DMS114 treated with DMSO at 0.1 percent for 48 hours (cell line): ENCODE measurements around the gene SCN9A.
"Not testable (repeated sequence)": the region's sequence is repeated elsewhere in the genome, so short reads cannot be mapped to it uniquely, and the experiment has no call there.

Experiments used
- DNase-seq: peaks from one replicate; lab custom pipeline; 2025; ENCODE audit not compliant: unreplicated experiment; lab: John Stamatoyannopoulos, UW

Gene SCN9A

DNA sequence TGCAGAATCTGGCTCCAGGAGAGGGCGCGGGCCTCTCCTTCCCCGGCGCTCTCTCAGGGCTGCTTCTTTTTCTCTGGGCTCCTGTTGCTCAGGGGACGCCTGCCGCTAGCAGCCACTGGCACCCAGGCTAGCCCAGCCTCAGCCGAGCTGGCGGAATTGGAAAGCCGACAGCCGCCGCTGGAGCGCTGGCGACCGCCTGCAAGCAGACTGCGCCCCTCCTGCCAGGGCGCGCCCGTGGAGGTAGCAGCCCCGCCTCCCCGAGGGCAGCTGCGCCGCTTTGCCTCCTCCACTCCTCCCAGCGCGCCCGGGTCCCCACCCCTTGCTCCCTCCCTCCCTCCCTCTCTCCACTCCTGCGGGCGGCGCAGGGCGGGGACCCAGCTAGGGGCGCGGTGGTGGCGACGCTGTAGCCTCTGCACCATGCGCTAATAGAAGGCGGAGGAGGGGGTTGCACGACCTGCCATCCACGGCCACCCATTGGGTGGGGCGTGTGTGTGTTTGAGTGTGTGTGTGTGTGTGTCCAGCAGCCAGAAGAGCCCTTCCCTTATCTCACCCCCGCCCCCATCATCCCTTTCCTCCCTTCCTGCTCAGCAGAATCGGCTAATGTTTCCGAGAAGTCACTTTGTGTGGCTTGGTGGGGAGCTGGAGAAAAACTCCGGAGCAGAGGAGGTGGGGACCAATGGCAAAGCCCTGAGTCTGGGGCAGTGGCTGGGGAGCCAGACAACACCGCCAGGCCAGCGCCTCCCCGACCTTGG lies at the start of gene SCN9A:
Gene SCN9A (minus strand): TSS at position 209 of the 752 bp plus-strand sequence. CDS start 64,188 bp downstream, outside the sequence.
- no peak for DNase-seq

DNA sequence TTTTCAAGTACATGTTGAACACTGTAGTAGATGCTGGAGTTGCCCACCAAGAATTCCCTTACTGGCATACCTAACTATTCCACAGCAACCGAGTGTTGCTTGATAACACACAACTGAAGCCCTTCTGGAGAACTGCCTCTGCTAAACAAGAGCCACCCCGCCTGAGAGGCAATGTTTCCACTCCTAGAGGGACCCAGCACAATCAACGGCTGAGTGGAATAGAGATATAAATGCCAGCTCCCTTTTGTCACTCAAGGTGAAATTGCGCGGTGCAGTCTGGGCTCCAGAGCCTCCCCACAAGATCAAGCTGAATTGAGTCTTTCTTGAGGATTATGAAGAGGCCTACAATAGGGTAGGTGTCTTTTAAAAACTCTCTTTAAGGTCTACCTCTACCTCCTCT lies 49.1 kb upstream of the SCN9A start:
- no peak for DNase-seq

DNA sequence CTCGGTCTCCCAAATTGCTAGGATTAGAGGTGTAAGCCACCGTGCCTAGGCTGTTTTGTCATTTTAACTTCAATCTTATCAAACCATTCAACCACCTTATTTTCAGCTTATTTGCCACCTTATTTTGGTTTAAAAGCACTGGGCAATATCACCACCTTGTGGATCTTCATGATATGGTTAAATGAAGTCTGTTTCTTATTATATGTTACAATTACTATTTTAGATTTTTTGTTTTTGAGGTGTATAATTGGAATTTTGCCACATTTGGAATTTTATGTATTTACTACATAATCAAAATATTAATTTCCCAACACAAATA lies 43.8 kb upstream of the SCN9A start:
- peak; percentile 8 for DNase-seq

DNA sequence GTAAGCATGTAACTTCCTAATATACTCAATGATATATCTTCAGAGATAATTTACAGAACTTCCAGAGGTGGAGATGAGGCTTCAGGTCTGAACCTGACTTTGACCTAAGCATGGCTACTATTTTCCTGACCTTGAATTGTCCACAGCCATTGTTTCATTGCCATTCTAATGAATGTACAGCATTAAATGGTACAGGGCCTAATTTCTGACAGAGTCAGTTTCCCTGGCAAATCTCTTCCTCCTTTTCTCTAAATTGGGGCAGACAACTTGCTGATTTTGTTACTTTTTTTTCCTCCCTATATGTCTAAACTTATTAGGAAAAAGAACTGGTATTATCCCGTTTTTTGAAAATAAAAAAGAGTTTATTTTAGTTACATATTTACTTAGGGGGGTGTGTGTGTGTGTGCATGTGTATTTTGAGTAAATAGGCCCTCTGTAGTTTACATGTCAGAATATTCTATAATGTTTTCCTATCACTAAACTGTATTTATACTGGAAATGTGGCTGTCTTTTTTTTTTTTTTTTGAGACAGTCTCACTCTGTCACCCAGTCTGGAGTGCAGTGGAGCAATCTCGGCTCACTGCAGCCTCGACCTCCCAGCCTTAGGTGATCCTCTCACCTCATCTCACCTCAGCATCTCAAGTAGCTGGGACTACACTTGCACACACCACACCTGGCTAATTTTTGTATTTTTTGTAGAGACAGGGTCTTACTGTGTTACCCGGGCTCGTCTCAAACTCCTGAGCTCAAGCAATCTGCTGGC lies 43.3 kb upstream of the SCN9A start:
- no peak for DNase-seq

DNA sequence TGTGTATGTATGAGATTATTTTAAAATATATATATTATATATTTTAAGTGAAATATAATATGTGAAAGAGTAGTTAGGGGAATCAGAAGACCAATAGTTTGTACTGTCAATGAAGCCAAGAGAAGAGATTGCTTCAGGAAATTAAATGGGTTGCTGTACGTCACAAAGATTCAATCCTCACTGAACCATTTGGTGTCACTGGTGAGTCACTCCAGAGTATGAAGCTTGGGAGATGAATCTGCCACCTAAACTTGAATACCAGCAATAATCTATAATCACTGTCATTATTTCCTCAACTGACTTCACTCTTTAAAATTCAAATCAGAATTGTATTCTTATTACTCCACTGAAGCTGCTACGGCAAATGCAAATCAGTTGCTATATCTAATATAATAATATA lies 41.9 kb upstream of the SCN9A start:
- peak; percentile 7 for DNase-seq

DNA sequence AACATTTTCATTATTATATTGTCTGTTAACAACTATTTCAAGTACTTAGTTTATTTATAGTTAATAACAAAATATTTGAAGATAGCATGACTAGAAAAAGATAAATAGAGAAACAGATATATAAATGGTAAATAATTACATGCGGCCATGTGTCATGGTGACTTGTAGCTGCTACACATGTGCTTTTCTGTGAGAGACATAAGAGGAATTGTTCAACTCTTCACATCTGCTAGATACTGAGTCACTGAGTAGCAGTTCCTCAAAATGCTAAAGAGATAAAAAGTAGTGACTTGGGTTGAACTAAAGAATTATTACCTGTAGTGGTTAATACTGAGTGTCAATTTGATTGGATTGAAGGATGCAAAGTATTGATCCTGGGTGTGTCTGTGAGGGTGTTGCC lies 37.5 kb upstream of the SCN9A start:
- no peak for DNase-seq

DNA sequence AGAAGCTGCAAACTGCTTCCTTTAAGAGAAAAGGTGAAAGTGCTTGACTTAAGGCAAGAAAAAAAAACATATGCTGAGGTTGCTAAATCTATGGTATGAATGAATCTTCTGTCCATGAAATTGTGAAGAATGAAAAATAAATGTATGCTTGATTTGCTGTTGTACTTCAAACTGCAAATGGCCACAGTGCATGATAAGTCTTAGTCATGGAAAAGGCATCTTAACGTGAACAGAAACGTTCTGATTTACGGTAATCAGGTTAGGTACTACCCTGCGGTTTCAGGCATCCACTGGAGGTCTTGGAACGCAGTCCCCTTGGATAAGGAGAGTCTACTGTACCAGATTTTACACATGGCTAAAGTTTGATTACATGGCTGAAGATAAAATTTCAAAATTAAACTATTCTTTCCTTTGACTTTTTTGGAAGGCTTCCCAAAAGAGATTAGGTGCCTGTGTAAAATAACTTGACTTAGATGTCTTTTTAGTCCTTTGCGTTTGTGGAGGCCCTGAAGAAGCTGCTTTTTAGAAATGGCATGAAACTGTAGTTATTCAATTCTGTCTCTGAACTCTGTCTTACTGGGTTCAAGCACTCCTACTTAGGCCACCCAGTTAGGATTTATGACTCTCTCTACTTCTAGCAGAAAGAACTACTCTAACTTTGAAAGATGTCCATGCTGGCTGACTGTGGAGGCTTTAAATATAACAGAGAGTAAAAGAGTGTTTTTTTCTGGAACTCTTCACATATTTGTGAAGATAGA lies 35.9 kb upstream of the SCN9A start:
- no peak for DNase-seq

DNA sequence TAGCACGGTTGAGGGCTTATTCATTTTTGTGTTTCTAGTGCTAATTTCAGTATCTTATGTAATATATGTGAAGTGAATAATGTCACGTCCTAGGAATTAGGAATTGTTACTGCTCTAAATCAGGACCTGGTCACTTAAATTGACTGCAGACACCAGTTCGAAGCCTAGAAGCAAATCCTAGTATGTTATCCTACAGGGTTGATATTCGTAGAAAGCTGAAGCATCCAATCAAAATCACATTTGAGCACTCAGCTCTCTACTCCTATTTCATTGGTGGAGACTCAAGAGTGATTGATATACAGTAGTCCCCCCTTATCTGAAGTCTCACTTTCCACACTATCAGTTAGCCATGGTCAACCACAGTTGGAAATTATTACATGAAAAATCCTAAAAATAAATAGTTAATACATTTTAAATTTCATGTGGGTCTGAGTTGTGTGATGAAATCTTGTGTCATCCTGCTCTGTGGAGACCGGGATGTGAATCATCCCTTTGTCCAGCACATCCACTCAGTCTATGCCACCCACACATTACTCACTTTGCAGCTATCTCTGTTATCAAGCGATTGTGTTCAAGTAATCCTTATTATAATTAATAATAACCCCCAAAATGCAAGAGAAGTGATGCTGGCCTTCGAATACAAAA lies 35.2 kb upstream of the SCN9A start:
- DNase-seq, result no peak

DNA sequence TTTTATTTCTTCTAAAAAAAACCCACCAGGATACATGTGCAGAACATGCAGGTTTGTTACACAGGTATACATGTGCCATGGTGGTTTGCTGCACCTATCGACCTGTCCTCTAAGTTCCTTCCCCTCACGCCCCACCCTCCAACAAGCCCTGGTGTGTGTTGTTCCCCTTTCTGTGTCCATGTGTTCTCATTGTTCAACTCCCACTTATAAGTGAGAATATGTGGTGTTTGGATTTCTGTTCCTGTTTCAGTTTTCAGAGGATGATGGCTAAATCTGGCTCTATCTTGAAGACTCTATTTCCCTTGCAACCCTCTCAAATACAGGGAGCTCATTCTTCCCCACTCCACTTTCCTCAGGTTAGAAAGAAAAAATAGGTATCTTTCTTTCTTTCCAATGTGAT lies 32.0 kb upstream of the SCN9A start:
- DNase-seq, result not testable (repeated sequence)

DNA sequence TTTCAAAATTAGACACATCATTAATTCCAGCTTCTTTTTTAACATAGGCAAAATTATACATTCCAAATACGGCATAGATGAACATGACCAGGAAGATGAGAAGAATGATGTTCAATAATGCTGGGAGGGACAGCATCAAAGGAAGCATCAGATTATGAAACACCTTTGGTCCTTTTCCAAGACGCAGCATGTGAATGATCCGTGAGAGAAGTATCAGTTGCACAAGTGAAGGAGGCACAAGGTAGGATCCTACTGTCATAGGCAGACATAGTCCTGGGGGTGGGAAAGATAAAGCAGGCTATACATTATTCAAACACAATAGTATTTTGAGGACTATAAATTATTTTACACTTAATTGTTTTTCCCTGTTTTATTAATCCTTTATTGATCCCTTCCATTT lies 30.6 kb upstream of the SCN9A start:
- DNase-seq, result no peak

DNA sequence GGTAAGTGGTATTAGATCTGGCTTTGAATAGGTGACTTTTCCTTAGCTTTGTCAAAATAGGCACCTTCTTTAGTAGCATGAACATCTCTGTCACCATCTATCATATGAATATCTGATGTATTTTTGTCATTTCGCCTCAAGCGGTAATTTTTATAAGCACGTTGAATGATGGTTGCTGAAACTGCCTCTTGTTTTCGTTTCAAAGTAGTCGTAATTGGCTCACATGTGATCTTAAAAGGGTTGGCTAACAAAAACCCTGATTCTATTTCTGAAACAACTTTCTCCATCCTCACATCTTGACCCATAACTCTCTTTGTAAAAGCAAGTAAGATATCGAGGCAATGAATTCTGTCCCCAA lies 29.8 kb upstream of the SCN9A start:
- DNase-seq, result no peak

DNA sequence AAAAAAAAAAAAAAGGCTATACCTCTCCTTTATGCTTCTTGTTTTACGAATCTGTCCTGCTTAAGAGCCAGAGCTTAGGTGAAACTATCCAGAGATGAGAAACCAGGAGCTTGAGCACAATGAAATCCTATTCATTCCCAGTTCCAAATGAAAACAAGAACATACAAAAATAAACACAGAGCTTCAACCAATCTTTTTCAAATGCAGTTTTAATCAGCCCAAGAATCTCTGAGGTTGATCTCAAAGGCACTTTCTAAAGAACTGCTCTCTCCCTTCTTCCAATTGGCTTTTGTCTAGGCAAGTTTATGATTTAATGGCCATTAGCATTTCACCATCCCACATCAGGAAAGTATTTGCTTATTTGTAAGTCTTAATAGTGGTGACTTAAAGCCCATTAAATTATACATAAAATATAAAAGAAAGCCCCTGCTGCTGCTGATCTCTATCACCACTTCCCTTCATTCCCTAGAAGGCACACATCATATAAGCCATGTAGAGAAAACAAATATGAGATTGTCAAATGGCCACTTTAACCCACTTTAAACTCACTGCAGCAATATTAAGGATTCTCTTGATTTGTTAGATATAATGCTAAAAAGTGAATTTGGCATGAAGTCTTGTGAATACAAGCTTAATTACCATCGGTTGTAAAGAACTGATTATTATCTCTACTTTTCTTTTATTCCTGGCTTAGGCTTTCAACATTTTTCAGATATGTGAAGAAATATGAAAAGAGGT lies 29.3 kb upstream of the SCN9A start:
- DNase-seq, result no peak

DNA sequence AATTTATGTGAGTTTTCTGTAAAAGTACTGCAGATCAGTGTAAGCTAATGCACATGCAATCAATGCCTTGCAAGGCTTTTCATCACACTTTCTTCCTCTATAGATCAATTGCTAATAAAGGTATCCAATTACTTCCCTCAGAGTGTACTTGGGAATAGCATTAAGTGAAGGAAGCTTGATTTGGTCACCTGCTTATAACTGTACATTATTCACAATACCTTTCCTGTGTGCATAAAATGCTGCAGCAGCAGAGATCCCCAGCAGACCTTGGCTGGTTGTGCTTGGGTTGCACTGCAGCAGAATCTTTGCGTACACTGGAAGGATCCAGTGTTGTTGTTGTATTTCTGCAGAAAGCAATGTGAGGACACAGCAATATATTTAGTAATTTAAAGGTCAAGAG lies 18.5 kb upstream of the SCN9A start:
- no peak for DNase-seq

DNA sequence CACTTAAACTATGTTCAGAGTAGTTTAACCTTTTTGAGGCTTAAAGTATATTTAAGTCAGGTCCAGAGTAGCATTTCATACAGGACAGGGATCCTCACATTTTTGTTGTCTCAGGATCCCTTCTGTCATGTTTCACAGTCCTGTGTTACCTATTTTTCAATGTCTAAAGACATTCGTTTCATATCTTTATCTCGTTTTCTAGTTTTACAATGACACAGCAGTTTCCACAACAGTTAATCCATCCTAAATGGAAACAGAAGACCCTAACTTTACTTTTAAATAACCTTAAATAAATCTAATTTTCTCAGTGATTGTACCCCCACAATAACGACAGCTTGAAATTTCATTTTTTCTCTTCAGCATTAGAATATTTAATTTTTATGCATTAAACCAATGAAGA lies 17.3 kb upstream of the SCN9A start:
- DNase-seq, result no peak

DNA sequence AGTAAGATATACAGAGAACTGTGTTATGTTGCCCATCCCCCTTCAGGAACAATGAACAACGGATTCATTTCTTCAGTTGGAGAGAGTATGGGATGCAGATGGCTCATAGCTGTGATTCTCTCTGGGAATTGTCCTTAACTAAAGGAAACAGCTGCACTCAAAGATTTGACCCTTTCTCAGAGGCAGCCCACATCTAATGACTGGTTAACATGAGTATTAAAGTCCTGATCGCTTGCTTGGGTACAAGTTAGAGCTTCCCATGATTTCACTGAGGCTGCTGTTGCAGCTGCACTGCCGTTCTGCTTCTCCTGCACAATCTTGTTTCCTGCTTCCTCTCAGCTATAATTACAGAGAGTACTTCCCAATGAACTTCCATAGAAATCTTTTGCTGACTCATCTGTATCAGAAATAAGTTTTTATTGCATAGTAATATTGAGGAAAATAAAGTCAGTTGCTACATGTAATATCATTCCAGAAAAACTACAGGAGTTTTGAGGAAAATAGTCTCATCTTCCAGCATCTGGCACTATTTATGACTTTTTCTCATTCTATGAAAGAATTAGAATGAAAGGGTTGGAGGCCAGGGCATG lies 12.8 kb upstream of the SCN9A start:
- no peak for DNase-seq

DNA sequence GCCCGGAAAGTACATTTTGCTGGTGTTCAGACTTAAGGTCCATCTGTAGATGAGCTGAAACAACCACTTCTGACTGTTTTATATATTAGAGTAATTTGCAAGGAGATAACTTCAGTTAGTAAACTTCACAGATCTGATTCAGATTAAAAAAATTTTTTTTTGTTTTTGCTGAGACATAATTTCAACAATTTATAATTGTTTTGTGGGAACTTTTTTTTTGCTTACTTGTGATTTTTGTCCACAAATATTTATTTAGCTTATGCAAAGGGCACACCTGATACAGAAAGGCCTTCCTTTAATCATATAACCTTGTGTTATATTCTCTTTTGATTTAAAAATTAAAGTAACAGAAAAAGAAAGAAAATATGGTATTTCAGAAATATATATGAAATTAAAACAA lies 9.6 kb upstream of the SCN9A start:
- DNase-seq, result no peak

DNA sequence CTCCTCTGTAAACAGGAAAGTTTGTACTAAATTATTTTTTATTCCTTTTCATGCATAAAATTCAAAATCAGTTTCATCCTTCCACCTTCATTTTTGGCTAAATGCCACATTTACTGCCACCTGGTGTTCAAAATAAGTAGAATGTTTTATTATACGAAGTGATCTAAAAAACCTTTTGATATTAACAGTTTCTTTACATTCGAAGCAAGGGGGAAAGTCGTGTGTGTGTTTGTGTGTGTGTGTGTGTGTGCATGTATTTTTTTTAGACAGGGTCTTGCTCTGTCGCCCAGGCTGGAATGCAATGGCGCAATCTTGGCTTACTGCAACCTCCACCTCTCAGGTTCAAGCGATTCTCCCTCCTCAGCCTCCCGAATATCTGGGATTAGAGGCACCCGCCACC lies 9.0 kb upstream of the SCN9A start:
- DNase-seq, result no peak

DNA sequence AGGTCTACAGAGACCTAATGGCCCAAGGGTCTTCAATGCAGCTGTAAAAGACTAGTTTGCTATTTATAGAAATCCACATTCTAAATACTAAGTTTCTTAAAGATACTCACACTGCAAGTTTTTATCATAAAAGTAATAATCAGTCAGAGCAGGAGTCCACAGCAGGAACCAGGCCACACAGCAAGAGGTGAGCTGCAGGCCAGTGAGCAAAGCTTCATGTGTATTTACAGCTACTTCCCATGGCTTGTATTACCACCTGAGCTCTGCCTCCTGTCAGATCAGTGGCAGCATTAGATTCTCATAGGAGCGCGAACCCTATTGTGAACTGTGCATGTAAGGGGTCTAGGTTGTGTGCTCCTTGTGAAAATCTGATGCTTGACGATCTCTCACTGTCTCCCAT lies 6.7 kb upstream of the SCN9A start:
- no peak for DNase-seq

DNA sequence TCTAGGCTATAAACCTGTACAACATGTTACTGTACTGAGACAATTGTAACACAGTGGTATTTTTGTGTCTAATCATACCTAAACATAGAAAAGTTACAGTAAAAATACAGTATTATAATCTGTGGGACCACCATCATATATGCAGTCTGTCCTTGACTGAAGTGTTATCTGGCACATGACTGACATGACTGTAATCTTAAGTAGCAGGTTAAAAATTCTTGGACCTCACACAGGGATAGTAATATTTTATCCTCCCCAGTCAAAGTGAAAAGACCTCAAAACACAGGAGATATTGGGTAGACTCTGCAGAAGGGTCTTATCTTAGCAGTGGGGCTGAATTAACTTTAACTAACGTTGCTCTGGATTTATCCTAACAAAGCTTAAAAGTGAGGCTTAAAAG lies 4.9 kb upstream of the SCN9A start:
- no peak for DNase-seq

DNA sequence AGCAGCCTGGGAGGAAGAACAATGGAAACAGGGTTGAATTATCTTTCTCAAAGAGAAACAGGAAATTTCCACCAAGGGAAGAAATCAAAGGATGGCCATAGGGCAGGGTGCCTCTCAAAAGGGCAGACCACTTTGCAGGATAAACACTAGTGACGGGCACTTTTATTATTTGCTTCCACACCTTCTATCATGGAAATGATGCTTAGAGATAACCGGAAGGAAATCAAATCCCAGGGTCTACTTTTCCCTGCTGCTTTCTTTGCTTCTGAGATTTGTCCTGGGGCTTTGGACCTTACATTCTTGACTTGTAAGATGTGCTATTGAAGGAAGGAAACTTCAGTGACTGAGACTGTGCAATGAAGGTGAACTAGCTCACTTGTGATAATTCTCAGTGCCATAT lies 1.1 kb upstream of the SCN9A start:
- DNase-seq, result no peak

DNA sequence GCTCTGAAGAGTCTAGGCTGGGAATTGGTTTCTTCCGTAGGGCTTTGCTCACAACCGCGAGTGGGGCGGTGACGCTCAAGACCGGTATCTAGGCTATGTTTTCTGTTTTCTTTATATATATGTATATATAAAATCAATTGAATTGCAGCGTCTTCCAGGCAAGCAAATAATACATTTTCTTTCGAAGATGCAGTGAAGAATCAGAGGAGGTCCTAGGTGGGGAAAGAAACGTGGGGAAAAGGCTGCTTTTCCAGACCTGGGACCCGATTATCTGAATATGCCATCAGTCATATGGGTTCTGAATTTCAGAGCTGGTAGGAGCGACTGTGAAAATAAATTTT lies 714 bp upstream of the SCN9A start:
- no peak for DNase-seq
